NCI-H1092 (cell line): ENCODE measurements around the gene DLG5.

Source experiments
- DNase-seq: peaks from one replicate; lab custom pipeline; 2025; lab: John Stamatoyannopoulos, UW

DLG5 gene

DNA sequence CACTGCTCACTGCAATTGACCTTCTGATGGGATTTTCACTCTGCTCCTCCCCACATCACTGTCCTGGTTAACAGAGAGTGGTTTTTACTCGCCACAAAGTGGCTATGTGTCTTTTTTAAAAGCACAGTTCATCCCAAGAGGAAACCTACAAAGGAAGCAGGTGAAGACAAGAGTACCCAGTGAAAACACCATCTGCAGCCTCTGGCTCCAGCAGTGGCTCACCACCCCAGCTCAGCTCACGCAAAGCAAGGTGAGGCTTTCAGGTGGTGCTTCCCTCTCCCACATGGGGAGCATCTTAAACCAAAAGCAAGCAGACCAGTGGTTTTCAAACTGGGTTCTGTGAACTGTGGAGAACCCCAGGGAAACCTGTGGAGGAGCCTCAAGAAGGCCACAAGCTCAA, 14.0 kb downstream of the DLG5 start:
- DNase-seq: no peak

DNA sequence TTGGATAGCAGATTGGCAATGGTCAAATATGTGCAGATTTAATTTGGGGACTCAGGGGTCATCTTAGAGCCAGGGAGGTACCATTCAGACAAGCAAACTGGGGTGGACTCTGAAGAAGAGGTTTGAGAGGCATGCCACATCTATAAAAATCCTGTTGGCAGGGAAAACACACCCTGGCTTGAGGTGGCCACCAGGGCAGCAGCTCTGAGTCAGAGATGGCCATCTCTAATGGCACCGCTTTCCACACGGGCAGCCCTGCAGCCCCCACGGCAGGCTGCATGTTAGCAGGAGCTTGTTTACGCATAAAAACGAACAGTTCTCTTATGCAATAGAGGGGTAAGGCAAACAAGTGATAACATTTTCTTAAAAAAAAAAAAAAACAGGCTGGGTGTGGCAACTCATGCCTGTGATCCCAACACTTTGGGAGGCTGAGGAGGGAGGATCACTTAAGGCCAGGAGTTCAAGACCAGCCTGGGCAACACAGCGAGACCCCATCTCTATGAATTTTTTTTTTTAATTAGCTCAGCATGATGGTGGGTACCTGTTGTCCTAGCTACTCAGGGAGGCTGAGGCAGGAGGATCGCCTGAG, 14.9 kb downstream of the DLG5 start:
- no peak for DNase-seq

DNA sequence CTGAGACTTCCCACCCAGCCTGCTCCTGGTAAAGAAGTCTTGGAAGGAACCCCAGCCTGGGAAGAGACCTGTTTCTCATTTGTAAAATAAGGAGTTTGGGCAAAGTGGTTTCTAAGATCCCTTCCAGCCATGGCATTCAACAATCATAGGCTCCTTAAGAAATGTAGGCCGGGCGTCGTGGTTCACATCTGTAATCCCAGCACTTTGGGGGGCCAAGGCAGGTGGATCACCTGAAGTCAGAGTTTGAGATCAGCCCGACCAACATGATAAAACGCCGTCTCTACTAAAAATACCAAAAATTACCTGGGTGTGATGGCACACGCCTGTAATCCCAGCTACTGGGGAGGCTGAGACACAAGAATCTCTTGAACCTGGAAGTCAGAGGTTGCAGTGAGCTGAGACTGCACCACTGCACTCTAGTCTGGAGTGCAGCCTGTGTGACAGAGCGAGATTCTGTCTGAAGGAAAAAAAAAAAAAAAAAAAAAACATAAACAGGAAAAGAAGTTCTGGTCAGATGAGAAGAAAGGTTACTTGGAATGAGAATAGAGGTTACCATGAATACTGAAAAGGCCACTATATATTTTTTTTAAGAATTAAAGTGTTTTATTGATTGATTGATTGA, 15.9 kb downstream of the DLG5 start:
- DNase-seq: no peak

DNA sequence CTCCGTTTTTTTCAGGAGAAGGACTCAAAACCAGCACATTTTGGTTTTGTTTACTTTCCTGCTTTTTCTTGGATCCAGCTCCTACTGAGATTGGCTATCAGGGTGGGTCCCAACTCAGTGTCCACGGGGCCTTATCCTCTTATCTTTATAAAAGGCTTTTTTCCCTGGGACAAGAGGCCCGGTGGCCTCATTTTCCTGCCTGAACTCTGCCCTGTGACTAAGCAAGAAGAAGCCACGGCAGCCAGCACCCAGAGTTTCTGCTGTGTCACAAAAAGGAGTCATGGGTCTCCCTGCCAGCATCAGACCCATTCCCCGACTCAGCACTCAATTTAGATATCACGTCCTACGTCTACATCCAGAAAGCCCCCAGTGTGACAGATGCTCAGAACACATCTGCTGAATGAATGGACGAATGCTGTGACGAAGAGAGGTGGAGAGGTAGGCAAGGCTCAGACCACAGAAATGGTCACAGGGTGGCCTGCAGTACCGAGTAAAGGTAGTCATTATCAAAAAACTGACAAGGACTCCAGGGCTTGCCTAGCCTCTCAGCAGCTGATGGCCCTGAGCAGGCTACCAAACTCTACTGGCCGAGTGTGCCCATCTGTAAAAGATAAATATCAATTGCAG, 16.7 kb downstream of the DLG5 start:
- no peak for DNase-seq

DNA sequence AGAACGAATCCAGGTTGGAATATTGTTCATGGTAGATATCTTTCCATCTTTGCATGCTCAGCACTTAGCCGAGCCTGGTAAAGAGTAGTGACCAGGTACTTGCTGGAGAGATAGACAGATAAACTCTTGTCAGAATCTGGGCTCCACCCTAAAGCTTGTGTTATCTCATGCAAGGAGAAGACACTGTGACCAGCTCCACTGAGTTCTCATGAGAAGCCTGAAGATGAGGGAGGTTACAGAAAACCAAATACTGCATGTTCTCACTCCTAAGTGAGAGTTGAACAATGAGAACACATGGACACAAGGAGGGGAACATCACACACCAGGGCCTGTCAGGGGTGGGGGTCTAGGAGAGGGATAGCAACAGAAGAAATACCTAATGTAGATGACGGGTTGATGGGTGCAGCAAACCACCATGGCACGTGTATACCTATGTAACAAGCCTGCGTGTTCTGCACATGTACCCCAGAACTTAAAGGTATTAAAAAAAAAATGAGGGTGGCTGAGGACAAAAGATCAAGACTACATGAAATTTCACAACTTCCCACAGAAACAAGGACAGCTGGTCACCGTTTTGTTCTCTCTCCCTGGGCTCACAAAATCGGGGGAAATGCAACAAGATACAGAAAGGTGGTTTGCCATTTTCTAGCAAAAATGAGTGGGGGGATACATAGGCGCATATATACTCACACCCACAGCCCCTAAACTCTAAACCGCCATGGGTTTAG, 17.4 kb downstream of the DLG5 start:
- no peak for DNase-seq

DNA sequence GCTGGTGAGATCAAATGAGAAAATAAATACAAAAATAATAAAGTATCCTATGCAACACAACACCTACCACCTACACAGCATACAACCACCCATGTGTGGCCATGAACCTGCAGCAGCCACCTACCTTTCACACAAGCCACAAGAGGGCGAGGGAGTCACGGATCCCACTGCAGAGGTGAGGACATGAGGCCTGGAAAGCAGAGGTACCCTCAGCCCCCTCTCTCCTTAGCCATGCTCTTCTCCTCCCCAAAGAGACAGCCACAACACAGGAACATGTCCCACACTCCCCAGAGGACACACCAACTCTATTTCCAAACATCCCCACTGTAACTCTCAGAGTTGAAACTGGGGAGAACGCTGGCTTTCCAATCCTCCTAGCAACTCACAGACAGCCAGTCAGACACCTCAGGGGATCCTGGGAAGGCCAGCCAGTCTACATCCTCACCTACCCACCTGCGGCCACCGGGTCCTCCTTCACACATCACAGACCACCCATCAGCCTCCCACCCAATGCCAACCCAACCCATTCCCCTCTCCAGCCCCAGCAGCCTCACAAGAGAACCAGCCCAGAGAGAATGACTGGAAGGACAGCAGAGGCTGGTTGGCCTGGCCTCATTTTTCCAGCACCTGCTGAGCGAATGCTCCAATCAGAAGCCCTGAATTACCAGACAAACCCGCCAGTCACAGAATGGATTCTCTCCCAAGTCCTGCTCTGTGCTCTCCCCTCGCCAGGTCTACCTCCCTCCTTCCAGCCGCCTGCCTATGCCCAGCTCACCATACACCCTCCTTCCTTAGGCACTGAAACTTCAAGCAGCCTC, 18.4 kb downstream of the DLG5 start:
- no peak for DNase-seq

DNA sequence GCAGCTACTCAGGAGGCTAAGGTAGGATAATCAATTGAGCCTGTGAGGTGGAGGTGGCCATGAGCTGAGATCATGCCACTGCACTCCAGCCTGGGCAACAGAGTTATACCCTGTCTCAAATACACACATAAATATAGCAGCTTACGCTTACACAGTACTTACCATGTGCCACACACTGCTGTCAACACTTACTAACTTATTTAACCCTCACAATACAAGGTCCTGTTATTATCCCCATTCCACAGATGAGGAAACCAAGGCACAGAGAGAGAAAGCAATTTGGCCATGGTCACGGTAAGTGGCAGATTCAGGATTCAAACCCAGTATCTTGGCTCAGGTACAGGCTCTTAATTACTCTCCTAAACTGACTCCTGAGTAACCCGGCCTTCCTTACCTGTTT, 19.1 kb downstream of the DLG5 start:
- DNase-seq: no peak

DNA sequence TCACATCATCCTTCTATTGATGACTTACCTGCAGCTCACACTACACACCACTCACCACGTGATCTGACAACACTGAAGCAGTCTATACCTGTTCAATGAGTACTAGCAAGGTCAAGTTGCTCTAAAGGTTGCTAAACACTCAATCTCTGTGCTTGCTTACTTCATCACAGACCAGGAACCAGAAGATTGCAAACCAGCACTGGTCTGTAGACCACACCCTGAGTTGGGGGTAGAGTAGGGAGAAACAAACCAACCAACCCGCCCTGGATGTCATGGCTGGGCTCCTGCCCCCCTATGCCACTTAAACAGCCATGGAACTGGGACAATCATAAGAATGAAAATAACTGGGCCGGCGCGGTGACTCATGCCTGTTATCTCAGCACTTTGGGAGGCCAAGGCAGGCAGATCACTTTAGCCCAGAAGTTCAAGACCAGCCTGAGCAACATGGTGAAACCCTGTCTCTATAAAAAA, 19.6 kb downstream of the DLG5 start:
- no peak for DNase-seq

DNA sequence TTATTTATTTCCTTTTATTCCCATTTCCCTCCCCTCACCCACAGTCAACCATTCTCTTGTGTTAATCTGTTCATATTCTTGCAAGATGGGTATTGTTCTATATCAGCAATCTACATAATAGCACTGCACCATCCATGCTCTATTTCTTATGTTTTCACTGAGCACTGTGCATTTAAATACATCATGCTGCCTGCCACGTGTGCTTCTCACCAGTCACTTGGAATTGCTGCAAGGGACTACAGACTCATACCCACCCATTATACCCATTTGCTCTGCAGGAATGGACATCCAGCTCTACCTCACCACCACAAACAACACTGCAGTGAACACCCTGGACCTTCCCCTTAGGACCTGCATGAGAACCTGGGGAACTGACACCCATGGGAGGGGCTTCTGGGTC, 20.8 kb downstream of the DLG5 start:
- no peak for DNase-seq

DNA sequence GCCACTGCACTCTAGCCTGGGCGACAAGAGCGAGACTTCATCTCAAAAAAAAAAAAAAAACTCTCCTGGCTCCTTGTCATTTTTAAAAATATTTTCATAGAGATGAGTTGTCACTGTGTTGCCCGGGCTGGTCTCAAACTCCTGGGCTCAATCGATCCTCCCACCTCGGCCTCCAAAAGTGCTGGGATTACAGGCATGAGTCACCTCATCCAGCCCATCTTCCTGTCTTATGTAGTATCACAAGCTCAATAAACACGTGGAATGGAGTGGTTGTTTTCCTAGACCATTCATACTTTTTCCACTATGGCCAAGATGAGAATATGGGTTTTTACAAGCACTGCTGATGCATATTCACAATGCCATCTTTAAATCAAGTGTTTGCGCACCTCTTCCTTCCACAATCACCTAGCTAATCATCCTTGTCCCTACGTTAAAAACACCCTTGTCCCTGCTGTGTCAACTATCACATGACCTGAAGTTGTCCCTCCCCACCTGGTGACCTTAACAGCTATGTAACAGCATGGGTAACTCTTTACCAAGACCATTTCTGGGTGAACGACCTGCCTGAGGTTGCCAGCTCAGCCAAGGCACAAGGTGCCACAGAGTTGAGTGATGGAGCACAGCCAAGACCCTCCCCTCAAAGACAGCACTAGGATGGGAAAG, 21.3 kb downstream of the DLG5 start:
- DNase-seq: no peak

DNA sequence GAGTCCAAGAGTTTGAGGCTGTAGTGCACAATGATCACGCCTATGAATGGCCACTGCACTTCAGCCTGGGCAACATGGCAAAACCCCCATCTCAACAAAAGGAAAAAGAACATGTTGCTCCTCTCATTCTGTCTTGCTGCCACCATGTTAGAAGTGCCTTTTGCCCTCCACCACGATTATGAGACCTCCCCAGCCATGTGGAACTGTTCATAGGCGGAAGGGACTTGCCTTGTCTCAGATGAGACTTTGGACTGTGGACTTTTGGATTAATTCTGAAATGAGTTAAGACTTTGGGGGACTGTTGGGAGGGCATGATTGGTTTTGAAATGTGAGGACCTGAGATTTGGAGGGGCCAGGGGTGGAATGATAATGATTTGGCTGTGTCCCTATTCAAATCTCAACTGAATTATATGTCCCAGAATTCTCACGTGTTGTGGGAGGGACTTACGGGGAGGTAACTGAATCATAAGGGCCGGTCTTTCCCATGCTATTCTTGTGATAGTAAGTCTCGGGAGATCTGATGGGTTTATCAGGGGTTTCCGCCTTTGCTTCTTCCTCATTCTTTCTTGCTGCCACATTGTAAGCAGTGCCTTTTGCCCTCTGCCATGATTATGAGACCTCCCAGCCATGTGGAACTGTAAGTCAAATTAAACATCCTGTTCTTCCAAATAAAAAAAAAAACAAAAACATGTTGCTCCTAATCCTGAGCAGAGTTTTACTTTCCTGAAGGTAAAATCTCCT, 22.3 kb downstream of the DLG5 start:
- no peak for DNase-seq

DNA sequence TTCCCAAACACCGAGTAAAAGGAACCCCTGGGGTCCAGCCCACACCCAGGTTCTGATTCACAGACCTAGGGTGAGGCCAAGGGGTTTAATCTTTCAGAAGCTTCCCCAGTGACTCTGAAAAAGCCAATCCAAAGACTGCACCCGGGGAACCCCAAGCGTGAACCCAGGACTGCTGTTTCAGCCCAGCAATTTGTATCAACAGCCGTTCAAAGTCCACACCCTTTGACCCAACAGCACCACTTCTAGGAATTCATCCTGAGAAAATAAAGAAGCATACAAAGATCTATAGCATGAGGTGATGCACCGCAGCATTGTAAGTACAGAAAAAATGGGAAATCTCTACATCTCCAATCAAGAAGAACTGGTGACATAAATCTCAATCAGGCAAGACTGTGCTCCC, 24.4 kb downstream of the DLG5 start:
- DNase-seq: no peak

DNA sequence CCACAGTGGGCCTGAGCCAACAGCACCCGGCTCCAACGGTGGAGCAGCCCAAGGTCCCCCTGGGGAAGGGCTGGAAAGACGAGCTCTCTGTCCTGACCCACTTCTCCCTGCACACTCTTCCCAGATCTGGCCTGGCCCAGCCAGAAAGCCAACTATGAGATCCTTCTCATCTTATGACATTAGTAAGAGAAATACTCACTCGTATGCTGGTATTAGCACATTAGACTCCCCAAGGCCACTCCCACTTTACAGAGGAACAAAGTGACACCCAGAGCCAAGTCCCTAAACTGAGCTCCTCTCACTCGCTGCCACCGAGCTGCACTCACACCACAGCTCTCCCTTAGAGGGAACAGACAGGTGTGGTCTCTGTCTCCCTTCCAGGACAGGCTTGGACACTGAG, 24.8 kb downstream of the DLG5 start:
- no peak for DNase-seq

DNA sequence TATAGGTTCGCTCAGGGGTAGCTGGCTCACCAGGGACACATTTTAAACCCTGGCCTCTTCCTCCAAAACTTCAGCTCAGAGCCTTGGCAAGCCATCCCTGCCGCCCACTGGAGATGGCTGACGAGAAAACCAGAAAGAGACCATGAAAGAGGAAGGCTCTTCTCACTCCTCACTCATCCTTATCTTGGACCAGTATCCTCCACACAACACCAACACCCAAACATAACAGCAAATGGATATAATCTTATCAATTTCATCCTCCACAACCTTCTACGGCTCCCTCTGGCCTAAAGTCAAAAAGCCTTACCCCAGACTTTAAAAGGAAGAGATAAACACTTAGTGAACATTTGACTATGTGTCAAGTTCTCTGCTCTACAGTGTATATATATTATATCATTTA, 26.9 kb downstream of the DLG5 start:
- DNase-seq: no peak

DNA sequence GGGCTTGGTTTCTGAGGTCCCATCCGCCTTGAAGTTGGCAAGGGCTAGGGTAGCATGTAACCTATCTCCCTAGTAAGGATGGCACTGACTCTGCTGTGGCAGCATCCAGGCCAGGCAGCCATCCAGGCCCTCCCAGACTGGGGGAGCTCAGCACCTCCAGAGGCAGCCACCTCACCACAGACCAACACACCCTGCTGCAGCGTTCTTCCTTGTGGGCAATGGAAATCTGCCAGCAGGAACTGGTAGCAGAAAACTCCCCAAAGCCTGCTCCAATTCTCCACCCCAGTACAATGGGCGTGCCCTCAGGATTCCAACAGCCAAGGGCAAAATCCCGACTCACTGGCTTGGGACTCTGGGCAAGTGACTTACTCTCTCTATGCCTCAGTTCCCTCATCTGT, 27.5 kb downstream of the DLG5 start:
- DNase-seq: no peak

DNA sequence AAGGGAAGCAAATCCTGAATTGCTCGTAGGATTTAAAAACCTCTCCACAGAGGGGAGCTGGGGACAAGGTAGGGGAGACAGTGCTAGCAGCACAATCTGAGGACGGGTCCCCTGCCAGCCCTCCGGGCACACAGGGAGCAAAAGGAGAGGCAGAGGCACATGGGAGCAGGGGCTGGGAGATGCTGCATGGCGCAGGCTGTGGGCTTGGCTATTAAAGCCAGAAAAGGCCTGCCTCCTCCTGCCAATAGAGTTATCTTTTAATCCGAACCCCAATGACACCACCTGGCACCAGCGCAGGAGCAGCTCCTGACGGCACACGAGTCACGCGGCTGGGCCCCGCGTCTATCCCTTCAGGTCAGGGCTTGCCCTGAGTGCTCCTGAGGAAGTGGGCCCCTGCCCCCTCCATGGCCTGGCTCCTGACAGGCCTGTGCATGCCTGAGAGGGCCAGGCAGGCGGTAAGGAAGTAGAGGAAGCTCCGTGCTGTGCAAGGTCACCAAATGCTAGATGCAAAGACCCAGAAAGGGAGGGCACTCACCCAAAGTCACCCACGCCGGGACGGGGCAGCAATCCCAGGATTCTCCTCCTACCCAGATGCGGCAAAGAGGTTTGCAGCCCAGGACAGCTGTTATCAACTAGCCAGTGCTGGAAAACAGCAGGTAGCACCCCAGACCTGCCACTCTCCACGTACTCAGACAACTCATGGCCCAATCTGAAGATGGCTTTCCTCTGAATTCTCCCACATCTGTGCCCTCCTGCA, 28.1 kb downstream of the DLG5 start:
- no peak for DNase-seq

DNA sequence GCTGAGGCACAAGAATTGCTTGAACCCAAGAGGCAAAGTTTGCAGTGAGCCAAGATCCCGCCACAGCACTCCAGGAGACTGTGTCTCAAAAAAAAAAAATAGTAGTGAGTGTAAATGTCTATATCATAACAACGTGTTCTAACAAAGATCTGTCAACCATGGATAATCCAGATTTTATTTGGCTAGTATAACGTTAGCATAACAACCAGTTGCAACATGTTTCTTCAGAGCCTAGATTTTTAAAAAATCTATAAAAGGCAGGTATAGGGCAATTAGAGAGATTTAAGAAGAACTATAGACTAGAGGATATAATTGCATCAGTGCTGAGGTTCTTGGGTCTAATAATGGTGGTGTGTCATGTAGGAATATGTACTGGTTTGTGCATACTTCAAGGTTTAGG, 30.5 kb downstream of the DLG5 start:
- DNase-seq: no peak

DNA sequence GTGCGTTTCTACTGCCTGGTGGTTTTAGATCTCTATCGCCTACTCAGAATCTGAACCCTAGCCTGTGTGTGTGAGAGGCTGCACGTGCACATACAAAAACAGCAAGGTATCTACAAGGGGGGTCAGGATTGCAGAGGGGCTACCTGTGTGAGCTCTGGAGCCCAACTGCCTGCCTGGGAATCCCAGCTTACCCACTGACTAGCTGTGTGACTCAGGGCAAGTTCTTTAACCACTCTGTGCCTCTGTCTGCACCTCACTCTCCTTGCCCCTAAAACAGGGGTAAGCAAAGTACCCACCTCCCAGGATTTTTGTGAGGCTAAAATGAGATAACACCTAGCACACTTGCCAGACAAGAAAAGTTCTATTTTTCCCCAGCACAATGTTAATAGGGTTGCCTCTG, 32.5 kb downstream of the DLG5 start:
- DNase-seq: no peak

DNA sequence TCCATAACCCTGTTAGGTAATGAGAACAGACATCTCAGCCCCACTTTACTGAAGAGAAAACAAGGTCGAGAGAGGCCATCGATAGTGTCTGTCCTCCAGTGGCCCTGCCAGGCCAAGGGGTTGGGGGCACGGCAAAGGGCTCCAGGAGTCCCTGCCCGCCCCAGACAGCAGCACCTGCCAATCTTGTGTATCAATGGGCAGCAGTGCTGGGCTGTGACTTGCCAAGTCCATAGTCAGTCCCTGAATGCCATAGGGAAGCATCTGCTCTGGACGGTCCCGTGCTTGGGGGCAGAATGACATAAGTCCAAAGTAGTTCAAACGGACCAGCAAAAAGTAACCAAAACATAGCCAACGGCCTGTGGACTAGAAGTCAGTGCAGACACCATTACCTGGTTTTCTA, 33.2 kb downstream of the DLG5 start:
- no peak for DNase-seq

DNA sequence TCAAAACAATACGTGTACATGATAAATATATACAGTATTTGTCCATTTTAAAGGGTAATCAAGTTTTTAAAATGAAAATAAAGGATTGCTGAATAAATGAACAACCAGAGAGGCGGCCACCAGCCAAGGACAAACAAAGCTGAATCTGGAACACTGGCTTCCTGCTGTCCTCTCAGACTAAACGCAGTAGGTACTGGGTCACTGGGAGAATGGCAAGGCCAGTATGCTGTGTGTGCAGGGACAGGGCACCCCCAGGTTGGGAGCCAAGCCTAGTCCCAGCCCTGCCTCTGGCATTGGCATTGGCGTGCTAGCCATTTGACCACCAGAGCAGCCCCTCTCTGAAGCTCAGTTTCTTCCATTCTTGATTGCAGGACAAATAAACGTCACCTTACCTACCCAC, 33.8 kb downstream of the DLG5 start:
- no peak for DNase-seq
